ENCODE measurements around the gene WNT9A. TPM values are rescaled to one million over a fixed set of nuclear protein-coding genes. Genes with fewer than 3 reads are reported as not detected.
A peak's percentile ranks its signal among the peaks of the same experiment; 100 is the strongest.

WNT9A gene
- total RNA-seq, 2 donors from 2014 or later, result 0.80 to 1.1 TPM

- no peak for DNase-seq
- ATAC-seq, result no peak
- intact Hi-C loops (cut with DNase I), result no loop called here
Observed at GRCh38 chr1:227904541-227905335, 43.0 kb downstream of the WNT9A start.

- intact Hi-C loops (cut with DNase I), result no loop called here
- DNase-seq (peak; percentile 16), ATAC-seq (no peak)
Observed at GRCh38 chr1:227903614-227904501, 43.9 kb downstream of the WNT9A start.

GRCh38 chr1:227903061-227903521 lies 44.6 kb downstream of the WNT9A start:
- ATAC-seq (no peak), DNase-seq (peak; percentile 13)
- intact Hi-C loops (cut with DNase I), result no loop called here

GRCh38 chr1:227902641-227902990 lies 45.1 kb downstream of the WNT9A start:
- ATAC-seq, result no peak
- DNase-seq, result peak; percentile 14
- intact Hi-C loops (cut with DNase I), result no loop called here

GRCh38 chr1:227901906-227902640 lies 45.7 kb downstream of the WNT9A start:
- intact Hi-C loops (cut with DNase I), result no loop called here
- no peak for DNase-seq
- ATAC-seq, result no peak

GRCh38 chr1:227901239-227901905 lies 46.4 kb downstream of the WNT9A start:
- DNase-seq, result peak; percentile 10
- intact Hi-C loops (cut with DNase I), result no loop called here
- ATAC-seq, result no peak

GRCh38 chr1:227900571-227901051 lies 47.1 kb downstream of the WNT9A start:
- no peak for ATAC-seq
- DNase-seq, result peak; percentile 8
- intact Hi-C loops (cut with DNase I), result no loop called here

GRCh38 chr1:227899820-227900449 lies 47.8 kb downstream of the WNT9A start:
- DNase-seq (peak; percentile 15), ATAC-seq (no peak)
- intact Hi-C loops (cut with DNase I), result no loop called here

GRCh38 chr1:227899141-227899819 lies 48.5 kb downstream of the WNT9A start:
- no peak for DNase-seq
- no peak for ATAC-seq
- intact Hi-C loops (cut with DNase I), result no loop called here

- intact Hi-C loops (cut with DNase I), result no loop called here
- DNase-seq, result peak; percentile 14
- no peak for ATAC-seq
Observed at GRCh38 chr1:227898502-227899140, 49.1 kb downstream of the WNT9A start.

- DNase-seq (peak; percentile 3), ATAC-seq (no peak)
- intact Hi-C loops (cut with DNase I), result no loop called here
Observed at GRCh38 chr1:227897704-227898438, 49.9 kb downstream of the WNT9A start.

- ATAC-seq (no peak), DNase-seq (peak; percentile 15)
- intact Hi-C loops (cut with DNase I), result no loop called here
Observed at GRCh38 chr1:227896710-227897655, 50.7 kb downstream of the WNT9A start.

GRCh38 chr1:227895828-227896685 lies 51.7 kb downstream of the WNT9A start:
- ATAC-seq (peak; percentile 24 to 33), DNase-seq (peak; percentile 24)
- intact Hi-C loops (cut with DNase I), result no loop called here

- intact Hi-C loops (cut with DNase I), result no loop called here
- ATAC-seq, result no peak
- DNase-seq, result no peak
Observed at GRCh38 chr1:227894831-227895451, 52.8 kb downstream of the WNT9A start.
